ENCODE measurements around the gene BRF1.

DNA sequence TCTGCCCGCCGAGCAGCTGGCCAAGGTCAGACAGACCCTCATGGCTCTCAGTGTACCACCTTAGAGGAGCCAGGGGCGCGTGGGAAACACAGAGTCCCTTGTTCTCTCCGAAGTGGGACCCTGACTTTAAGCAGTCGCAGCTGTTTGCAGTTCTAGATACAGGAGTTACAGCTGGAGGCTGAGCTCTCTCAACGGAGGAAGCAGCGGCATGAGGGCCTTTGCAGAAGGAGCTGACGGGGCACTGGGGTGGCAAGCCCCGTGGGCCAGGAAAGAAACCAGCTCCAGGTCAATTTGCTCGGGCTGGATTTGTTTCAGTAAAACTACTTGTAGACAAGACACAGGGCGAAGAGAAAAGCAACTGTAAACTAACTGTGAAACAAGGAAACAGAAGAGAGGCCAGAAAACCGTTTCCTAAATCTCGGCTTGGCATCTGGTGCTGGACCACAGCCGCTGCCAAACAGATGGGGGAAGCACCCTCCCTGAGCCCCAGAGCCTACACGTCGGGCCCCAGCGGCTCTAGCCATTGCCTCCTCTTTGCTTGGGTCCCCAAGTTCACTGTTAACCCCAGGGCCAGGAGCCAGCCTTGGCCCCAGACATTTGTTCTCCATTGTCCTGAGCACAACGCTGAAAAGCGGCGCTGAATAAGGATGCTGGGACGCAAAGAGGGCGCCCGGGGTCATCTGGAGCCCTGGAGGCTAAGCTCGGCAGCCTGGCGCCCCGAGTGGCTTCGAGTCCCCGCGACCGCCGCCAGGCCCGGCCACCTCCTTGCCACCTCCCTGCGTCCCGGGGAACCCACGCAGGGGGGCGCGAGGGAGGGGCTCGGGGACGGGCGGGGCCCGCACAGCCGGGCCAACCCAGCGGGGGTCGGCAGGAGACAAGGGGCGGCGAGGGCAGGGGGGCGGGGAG, 12.8 kb upstream of the BRF1 start:
- TF ChIP-seq, protein P1, sequence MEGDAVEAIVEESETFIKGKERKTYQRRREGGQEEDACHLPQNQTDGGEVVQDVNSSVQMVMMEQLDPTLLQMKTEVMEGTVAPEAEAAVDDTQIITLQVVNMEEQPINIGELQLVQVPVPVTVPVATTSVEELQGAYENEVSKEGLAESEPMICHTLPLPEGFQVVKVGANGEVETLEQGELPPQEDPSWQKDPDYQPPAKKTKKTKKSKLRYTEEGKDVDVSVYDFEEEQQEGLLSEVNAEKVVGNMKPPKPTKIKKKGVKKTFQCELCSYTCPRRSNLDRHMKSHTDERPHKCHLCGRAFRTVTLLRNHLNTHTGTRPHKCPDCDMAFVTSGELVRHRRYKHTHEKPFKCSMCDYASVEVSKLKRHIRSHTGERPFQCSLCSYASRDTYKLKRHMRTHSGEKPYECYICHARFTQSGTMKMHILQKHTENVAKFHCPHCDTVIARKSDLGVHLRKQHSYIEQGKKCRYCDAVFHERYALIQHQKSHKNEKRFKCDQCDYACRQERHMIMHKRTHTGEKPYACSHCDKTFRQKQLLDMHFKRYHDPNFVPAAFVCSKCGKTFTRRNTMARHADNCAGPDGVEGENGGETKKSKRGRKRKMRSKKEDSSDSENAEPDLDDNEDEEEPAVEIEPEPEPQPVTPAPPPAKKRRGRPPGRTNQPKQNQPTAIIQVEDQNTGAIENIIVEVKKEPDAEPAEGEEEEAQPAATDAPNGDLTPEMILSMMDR (conservative IDR thresholded peaks at IDR 0.05 in 1 of 2, IDR thresholded peaks at IDR 0.05 in 1 of 2; ENCODE audit: low read depth in 1 of 2, low read length in 2 of 2): no peak
- TF ChIP-seq EZH2 (IDR thresholded peaks at IDR 0.05; ENCODE audit: low read length, missing control alignments): no peak

All from fibroblast of lung (primary cell).